ENCODE data around the gene RAET1E.
A peak's percentile ranks its signal among the peaks of the same experiment; 100 is the strongest.

RAET1E gene

DNA sequence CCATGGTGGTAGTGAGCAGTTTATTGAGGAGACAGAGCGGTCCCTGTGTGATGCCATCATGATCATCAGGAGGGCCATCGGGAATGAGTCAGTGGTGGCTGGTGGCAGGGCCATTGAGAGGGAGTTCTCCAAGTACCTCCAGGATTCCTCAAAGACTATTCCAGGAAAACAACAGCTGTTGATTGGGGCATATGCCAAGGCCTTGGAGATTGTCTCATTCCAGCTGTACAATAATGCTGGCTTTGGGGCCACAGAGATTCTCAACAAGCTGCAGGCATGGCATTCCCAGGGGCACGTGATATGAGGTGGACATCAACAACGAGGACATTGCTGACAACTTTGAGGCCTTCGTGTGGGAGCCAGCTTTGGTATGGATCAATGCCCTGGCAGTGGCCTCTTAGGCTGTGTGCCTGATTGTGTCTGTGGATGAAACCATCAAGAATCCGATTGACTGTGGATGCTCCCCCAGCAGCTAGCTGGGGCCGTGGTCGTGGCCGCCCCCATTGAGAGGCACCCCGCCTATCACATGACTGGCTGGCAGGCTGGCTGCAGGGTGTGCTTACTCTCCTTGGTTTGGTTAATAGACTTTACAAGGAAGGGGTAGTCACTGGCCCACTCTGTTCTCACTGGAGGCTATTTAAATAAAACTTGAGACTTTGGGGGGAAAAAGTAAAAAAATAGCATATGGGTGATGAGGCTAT is 16.7 kb downstream of the RAET1E start:
- Histone ChIP-seq H3K27me3 (ENCODE audit: control insufficient read depth in 1 of 2, insufficient read depth in 2 of 2, low read length in 2 of 2) (peaks cover 0 to 8% of the 10 kb centered on the region in 2 donors), H3K36me3 (ENCODE audit: control insufficient read depth in 1 of 2, insufficient read depth in 2 of 2, low read length in 2 of 2) (no peaks in the 10 kb centered on the region), H3K9me3 (ENCODE audit: control insufficient read depth in 1 of 2, low read length in 2 of 2) (no peaks in the 10 kb centered on the region), H3K4me3 (ENCODE audit: low read depth in 1 of 2, low read length in 2 of 2) (no peak overlapping the region), H3K27ac (ENCODE audit: low read depth, low read length) (no peak overlapping the region), H3K9ac (ENCODE audit: low read depth in 1 of 2, low read length in 2 of 2) (no peak overlapping the region), H3K4me1 (ENCODE audit: control insufficient read depth in 1 of 2, insufficient read depth in 2 of 2, low read length in 2 of 2) (no peaks in the 10 kb centered on the region)

DNA sequence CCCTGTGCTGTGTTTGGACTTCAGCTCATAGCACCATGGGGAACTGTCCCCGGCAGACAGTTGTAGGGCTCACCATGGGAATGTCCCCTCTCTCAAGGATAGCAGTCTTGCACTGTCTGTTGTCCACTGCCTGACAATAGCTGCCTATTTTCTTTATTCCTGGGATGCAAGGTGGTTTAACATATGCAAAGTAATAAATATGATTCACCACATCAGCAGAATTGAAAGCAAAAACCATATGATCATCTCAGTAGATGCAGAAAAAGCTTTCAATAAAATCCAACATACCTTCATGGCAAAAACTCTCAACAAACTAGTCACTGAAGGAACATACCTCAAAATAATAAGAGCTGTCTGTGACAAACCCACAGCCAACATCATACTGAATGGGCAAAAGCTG is 20.3 kb downstream of the RAET1E start:
- Histone ChIP-seq H3K27ac (ENCODE audit: low read depth, low read length) (no peak overlapping the region), H3K4me1 (ENCODE audit: control insufficient read depth in 1 of 2, insufficient read depth in 2 of 2, low read length in 2 of 2) (no peaks in the 10 kb centered on the region), H3K36me3 (ENCODE audit: control insufficient read depth in 1 of 2, insufficient read depth in 2 of 2, low read length in 2 of 2) (no peaks in the 10 kb centered on the region), H3K9ac (ENCODE audit: low read depth in 1 of 2, low read length in 2 of 2) (no peak overlapping the region), H3K4me3 (ENCODE audit: low read depth in 1 of 2, low read length in 2 of 2) (no peak overlapping the region), H3K27me3 (ENCODE audit: control insufficient read depth in 1 of 2, insufficient read depth in 2 of 2, low read length in 2 of 2) (peaks cover 0 to 9% of the 10 kb centered on the region in 2 donors), H3K9me3 (ENCODE audit: control insufficient read depth in 1 of 2, low read length in 2 of 2) (no peaks in the 10 kb centered on the region)

GRCh38 chr6:149876241-149876933 is 21.5 kb downstream of the RAET1E start:
- H3K4me1 ChIP-seq (ENCODE audit: control insufficient read depth in 1 of 2, insufficient read depth in 2 of 2, low read length in 2 of 2): no peaks in the 10 kb centered on the region
- peaks cover 0 to 9% of the 10 kb centered on the region in 2 donors for H3K27me3 ChIP-seq (ENCODE audit: control insufficient read depth in 1 of 2, insufficient read depth in 2 of 2, low read length in 2 of 2)
- H3K9me3 ChIP-seq (ENCODE audit: control insufficient read depth in 1 of 2, low read length in 2 of 2): peaks cover 0 to 4% of the 10 kb centered on the region in 2 donors
- no peak overlapping the region for H3K27ac ChIP-seq (ENCODE audit: low read depth, low read length)
- no peak overlapping the region for H3K9ac ChIP-seq (ENCODE audit: low read depth in 1 of 2, low read length in 2 of 2)
- H3K4me3 ChIP-seq (ENCODE audit: low read depth in 1 of 2, low read length in 2 of 2): no peak overlapping the region
- no peaks in the 10 kb centered on the region for H3K36me3 ChIP-seq (ENCODE audit: control insufficient read depth in 1 of 2, insufficient read depth in 2 of 2, low read length in 2 of 2)

GRCh38 chr6:149872233-149872632 is 25.7 kb downstream of the RAET1E start:
- Histone ChIP-seq H3K9me3 (ENCODE audit: control insufficient read depth in 1 of 2, low read length in 2 of 2) (peaks cover 0 to 4% of the 10 kb centered on the region in 2 donors), H3K4me1 (ENCODE audit: control insufficient read depth in 1 of 2, insufficient read depth in 2 of 2, low read length in 2 of 2) (no peaks in the 10 kb centered on the region), H3K4me3 (ENCODE audit: low read depth in 1 of 2, low read length in 2 of 2) (no peak overlapping the region), H3K27me3 (ENCODE audit: control insufficient read depth in 1 of 2, insufficient read depth in 2 of 2, low read length in 2 of 2) (peaks cover 0 to 5% of the 10 kb centered on the region in 2 donors), H3K9ac (ENCODE audit: low read depth in 1 of 2, low read length in 2 of 2) (no peak overlapping the region), H3K27ac (ENCODE audit: low read depth, low read length) (no peak overlapping the region), H3K36me3 (ENCODE audit: control insufficient read depth in 1 of 2, insufficient read depth in 2 of 2, low read length in 2 of 2) (no peaks in the 10 kb centered on the region)

GRCh38 chr6:149871182-149871581 is 26.7 kb downstream of the RAET1E start:
- Histone ChIP-seq H3K4me3 (ENCODE audit: low read depth in 1 of 2, low read length in 2 of 2) (no peak overlapping the region), H3K36me3 (ENCODE audit: control insufficient read depth in 1 of 2, insufficient read depth in 2 of 2, low read length in 2 of 2) (no peaks in the 10 kb centered on the region), H3K4me1 (ENCODE audit: control insufficient read depth in 1 of 2, insufficient read depth in 2 of 2, low read length in 2 of 2) (no peaks in the 10 kb centered on the region), H3K27me3 (ENCODE audit: control insufficient read depth in 1 of 2, insufficient read depth in 2 of 2, low read length in 2 of 2) (peaks cover 0 to under 1% of the 10 kb centered on the region in 2 donors), H3K9ac (ENCODE audit: low read depth in 1 of 2, low read length in 2 of 2) (no peak overlapping the region), H3K9me3 (ENCODE audit: control insufficient read depth in 1 of 2, low read length in 2 of 2) (peaks cover 0 to 4% of the 10 kb centered on the region in 2 donors), H3K27ac (ENCODE audit: low read depth, low read length) (no peak overlapping the region)

- Histone ChIP-seq H3K4me3 (ENCODE audit: low read depth in 1 of 2, low read length in 2 of 2) (no peak overlapping the region), H3K4me1 (ENCODE audit: control insufficient read depth in 1 of 2, insufficient read depth in 2 of 2, low read length in 2 of 2) (peaks cover 0 to 4% of the 10 kb centered on the region in 2 donors), H3K27ac (ENCODE audit: low read depth, low read length) (no peak overlapping the region), H3K9me3 (ENCODE audit: control insufficient read depth in 1 of 2, low read length in 2 of 2) (peaks cover 0 to 4% of the 10 kb centered on the region in 2 donors), H3K36me3 (ENCODE audit: control insufficient read depth in 1 of 2, insufficient read depth in 2 of 2, low read length in 2 of 2) (no peaks in the 10 kb centered on the region), H3K27me3 (ENCODE audit: control insufficient read depth in 1 of 2, insufficient read depth in 2 of 2, low read length in 2 of 2) (no peaks in the 10 kb centered on the region), H3K9ac (ENCODE audit: low read depth in 1 of 2, low read length in 2 of 2) (no peak overlapping the region)
These were observed 28.5 kb downstream of the RAET1E start for GRCh38 chr6:149869275-149869892.

GRCh38 chr6:149867876-149868640 is 29.9 kb downstream of the RAET1E start:
- H3K9me3 ChIP-seq (ENCODE audit: control insufficient read depth in 1 of 2, low read length in 2 of 2): peaks cover 0 to 4% of the 10 kb centered on the region in 2 donors
- H3K4me3 ChIP-seq (ENCODE audit: low read depth in 1 of 2, low read length in 2 of 2): no peak overlapping the region
- H3K4me1 ChIP-seq (ENCODE audit: control insufficient read depth in 1 of 2, insufficient read depth in 2 of 2, low read length in 2 of 2): peaks cover 0 to 4% of the 10 kb centered on the region in 2 donors
- no peaks in the 10 kb centered on the region for H3K36me3 ChIP-seq (ENCODE audit: control insufficient read depth in 1 of 2, insufficient read depth in 2 of 2, low read length in 2 of 2)
- H3K27me3 ChIP-seq (ENCODE audit: control insufficient read depth in 1 of 2, insufficient read depth in 2 of 2, low read length in 2 of 2): no peaks in the 10 kb centered on the region
- H3K27ac ChIP-seq (ENCODE audit: low read depth, low read length): no peak overlapping the region
- H3K9ac ChIP-seq (ENCODE audit: low read depth in 1 of 2, low read length in 2 of 2): no peak overlapping the region

DNA sequence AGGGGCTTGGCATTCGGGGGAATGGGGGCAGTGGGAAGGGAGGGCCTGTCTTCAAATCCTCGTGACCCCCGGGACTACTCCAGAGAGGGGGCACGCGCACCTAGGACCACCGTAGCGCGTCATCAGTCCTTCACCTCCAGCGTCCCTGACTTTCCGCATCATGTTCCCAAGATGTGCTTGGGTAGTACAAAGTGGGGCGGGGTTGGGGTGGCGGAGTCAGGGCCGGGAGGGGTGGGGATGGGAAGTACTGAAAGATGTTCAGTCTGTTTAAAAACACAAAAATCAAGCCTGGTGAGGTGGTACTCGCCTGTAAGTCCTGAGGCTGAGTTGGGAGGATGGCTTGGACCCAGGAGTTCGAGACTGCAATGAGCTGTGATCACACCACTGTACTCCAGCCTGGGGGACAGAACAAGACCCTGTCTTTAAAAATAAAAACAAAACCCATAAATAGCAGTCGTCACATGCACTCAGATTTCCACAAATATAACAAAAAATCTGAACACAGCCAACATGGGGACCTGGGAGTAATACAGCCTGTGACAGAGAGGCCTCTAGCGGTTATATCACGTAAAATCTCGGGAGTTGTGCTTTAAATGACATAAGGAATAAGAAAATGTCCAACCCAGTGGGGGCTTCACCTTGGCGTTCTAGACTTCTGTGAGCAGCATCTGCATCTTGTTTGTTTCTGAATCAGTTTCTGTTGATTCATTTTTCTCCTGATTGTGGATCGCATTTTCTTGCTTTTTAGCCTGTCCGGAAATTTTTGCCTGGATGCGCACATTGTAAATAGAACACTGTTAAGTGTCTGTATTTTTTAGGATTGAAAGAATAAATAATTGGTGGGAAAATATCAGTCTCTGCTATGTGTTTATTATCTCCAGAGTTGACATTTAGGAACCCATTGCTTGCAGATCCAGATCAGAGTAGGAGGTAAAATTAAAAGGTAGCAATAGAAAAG is 33.1 kb downstream of the RAET1E start:
- peak overlapping the region; percentile 73 to 75 for H3K4me3 ChIP-seq (ENCODE audit: low read depth in 1 of 2, low read length in 2 of 2)
- no peaks in the 10 kb centered on the region for H3K27me3 ChIP-seq (ENCODE audit: control insufficient read depth in 1 of 2, insufficient read depth in 2 of 2, low read length in 2 of 2)
- peak overlapping the region; percentile 86 for H3K27ac ChIP-seq (ENCODE audit: low read depth, low read length)
- H3K9ac ChIP-seq (ENCODE audit: low read depth in 1 of 2, low read length in 2 of 2): peak overlapping the region; percentile 28 to 31
- no peaks in the 10 kb centered on the region for H3K36me3 ChIP-seq (ENCODE audit: control insufficient read depth in 1 of 2, insufficient read depth in 2 of 2, low read length in 2 of 2)
- H3K9me3 ChIP-seq (ENCODE audit: control insufficient read depth in 1 of 2, low read length in 2 of 2): no peaks in the 10 kb centered on the region
- peaks cover 5 to 15% of the 10 kb centered on the region in 2 donors for H3K4me1 ChIP-seq (ENCODE audit: control insufficient read depth in 1 of 2, insufficient read depth in 2 of 2, low read length in 2 of 2)

All from duodenal mucosa (tissue), 2 donors.